ENCODE results near the gene PCBD1. TPM values are rescaled to one million over a fixed set of nuclear protein-coding genes. Genes with fewer than 3 reads are reported as not detected.

Gene PCBD1
- total and polyA plus RNA-seq, 3 donors from 2014 or later: 49.6 to 71.2 (median 61.9) TPM

DNA sequence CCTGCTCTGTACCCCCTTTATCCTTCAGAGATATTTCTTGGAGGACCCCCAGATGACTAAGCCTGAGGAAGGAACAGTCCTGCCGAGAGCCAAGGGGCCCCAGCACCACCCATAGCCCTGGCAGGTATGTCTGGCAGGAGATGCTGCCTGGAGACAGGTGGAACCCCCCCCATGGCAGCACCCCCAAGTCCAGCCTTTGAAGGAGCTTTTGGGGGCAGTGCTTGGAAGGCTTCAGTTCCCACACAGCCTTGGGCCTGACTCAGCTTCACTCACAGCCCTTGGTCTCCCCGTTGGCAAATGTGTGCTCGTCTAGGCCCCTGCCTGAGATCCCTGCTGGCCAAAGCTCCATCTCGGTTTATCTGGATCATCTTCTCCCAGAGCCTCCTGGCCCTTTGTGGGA lies 23.0 kb upstream of the PCBD1 start:
- TF ChIP-seq, protein P1, sequence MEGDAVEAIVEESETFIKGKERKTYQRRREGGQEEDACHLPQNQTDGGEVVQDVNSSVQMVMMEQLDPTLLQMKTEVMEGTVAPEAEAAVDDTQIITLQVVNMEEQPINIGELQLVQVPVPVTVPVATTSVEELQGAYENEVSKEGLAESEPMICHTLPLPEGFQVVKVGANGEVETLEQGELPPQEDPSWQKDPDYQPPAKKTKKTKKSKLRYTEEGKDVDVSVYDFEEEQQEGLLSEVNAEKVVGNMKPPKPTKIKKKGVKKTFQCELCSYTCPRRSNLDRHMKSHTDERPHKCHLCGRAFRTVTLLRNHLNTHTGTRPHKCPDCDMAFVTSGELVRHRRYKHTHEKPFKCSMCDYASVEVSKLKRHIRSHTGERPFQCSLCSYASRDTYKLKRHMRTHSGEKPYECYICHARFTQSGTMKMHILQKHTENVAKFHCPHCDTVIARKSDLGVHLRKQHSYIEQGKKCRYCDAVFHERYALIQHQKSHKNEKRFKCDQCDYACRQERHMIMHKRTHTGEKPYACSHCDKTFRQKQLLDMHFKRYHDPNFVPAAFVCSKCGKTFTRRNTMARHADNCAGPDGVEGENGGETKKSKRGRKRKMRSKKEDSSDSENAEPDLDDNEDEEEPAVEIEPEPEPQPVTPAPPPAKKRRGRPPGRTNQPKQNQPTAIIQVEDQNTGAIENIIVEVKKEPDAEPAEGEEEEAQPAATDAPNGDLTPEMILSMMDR (IDR thresholded peaks at IDR 0.05): no peak
- TF ChIP-seq POLR2A (IDR thresholded peaks at IDR 0.05): no peak
- H3K9me3 ChIP-seq: no peaks in the 10 kb centered on the region
- WGBS, 2 donors: 90 to 100% methylated on average over 3 to 4 of the region's 4 CpGs
- H3K27ac ChIP-seq: no peak overlapping the region
- H3K27me3 ChIP-seq: no peaks in the 10 kb centered on the region
- no peaks in the 10 kb centered on the region for H3K4me1 ChIP-seq
- H3K4me3 ChIP-seq: no peak overlapping the region
- DNase-seq: no peak
- H3K36me3 ChIP-seq (ENCODE audit: low read depth, missing control alignments): no peaks in the 10 kb centered on the region
- intact Hi-C loops (cut with DNase I; ENCODE audit: low total_unique reads): no loop called here

DNA sequence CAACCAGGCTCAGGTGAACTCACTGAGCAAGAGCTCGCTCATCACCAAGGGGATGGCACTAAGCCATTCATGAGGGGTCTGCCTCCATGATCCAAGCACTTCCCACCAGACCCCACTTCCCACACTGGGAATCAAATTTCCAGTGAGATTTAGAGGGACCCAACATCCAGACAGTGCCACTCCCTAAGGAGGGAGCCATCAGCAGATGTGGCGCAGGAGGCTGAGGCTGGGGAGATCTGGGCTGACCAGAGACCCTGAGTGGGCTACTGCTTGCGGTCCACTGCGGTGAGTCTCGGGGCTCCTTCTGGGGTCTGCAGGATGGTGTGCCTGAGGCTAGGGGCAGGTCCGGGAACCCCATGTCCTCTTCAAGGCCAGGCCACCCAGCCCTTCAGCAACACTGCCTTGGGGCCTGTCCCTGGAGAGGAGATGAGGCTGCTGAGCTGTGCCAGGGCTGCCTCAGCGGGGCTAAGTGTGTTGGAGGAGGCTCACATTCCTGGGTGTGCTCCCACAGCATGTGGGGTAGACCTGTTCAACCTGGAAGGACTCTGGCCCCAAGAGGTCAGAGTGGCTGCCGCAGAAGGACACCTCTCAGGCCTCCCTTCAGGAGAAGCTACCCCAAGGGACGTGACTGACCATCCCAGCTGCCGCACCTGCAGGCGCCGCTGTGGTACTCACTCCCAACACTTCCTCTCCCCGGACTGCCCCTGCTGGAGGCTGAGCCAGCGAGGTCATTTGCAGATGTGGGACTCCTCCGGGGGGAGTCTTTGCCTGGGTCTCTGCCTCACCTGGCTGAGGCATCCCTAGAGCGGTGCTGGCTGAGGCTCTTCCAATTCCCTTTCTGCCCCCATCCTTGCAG lies 22.3 kb upstream of the PCBD1 start:
- Histone ChIP-seq H3K27ac (no peak overlapping the region), H3K36me3 (ENCODE audit: low read depth, missing control alignments) (no peaks in the 10 kb centered on the region), H3K4me1 (no peaks in the 10 kb centered on the region), H3K9me3 (no peaks in the 10 kb centered on the region), H3K27me3 (no peaks in the 10 kb centered on the region), H3K4me3 (no peak overlapping the region)
- intact Hi-C loops (cut with DNase I; ENCODE audit: low total_unique reads): no loop called here
- 90% methylated on average over 10 to 16 of the region's 16 CpGs for WGBS, 2 donors
- no peak for DNase-seq
- TF ChIP-seq, protein P1 (IDR thresholded peaks at IDR 0.05): no peak
- TF ChIP-seq POLR2A (IDR thresholded peaks at IDR 0.05): no peak

DNA sequence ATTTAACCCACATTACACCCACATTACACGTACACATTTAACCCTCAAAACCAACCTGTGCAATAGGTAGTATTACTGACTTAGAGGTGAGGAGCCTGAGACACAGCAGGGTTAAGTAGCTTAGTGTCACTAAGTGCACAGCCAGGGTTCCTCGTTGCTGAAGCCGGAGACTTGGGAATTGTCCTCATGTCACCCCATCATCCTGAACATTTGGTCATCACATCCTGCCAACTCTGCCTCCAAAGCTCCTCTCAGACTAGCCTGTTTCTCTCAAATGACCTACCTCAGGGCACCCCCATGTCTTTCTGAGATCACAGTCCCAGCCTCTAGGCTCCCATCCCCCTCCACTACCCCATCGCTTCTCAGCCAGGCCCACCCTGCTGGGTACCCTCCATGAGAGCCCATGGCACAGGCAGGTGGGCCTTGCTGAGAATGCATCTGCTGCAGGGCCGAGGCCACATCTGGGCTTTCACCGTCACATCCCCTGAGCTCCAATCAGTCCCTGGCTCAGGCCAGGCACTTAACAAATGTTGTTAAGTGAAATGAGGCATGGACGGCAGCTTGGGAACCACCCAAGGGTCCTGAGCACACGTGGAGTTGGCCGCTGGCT lies 21.1 kb upstream of the PCBD1 start:
- WGBS, 2 donors: 86 to 91% methylated on average over 7 to 9 of the region's 9 CpGs

DNA sequence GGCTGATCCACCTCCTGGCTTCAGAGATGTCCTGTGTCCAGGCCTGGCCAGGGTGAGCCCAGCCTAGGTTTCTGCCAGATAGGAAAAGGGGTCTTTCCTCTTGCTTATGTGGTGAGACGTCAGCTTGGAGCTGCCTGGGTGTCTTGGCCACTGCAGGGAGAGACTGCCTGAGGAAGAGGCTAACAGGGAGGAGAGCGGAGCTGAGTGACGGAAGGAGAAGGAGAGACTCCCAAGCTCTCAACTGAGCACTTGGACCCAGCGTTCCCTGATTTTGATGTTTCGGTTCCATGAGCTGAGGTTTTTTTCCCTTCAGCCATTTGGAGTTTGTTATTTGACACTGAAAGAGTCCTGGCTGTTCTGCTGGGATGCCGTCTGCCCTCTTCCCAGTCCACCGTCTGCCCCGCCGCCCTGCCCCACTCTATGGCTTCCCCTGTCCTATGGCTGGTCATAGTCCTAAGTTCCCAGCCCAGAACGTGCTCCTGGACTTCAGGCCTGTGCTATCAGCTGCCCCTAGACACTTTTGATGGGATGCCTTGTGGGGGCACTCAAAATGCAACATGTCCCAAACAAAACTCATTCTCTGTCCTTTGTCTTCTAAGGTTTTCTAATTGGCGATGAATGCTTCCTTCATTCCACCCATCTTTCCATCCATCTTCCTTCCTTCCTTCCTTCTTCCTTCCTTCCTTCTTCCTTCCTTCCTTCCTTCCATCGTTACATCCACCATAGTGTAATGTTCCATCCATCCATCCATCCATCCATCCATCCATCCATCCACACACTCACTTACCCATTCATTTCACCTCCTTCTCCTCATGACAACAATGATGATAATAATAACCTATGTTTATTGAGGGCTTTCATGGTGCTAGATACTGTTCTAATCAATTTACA lies 20.3 kb upstream of the PCBD1 start:
- TF ChIP-seq POLR2A (IDR thresholded peaks at IDR 0.05): no peak
- TF ChIP-seq, protein P1 (IDR thresholded peaks at IDR 0.05): no peak
- WGBS, 2 donors: 87 to 89% methylated on average over 12 of the region's 12 CpGs
- no peak overlapping the region for H3K27ac ChIP-seq
- no peaks in the 10 kb centered on the region for H3K36me3 ChIP-seq (ENCODE audit: low read depth, missing control alignments)
- no peaks in the 10 kb centered on the region for H3K27me3 ChIP-seq
- intact Hi-C loops (cut with DNase I; ENCODE audit: low total_unique reads): loop anchor here (10.0 kb wide), 1 partner anchor 376 kb away; no protein-coding TSS in a partner anchor
- H3K4me1 ChIP-seq: no peaks in the 10 kb centered on the region
- no peak overlapping the region for H3K4me3 ChIP-seq
- no peak for DNase-seq
- no peaks in the 10 kb centered on the region for H3K9me3 ChIP-seq

More for the DNA sequence above, 21.1 kb upstream of the PCBD1 start:
- no peaks in the 10 kb centered on the region for H3K36me3 ChIP-seq (ENCODE audit: low read depth, missing control alignments)
- DNase-seq: no peak
- H3K4me1 ChIP-seq: no peaks in the 10 kb centered on the region
- no peak for TF ChIP-seq POLR2A (IDR thresholded peaks at IDR 0.05)
- TF ChIP-seq, protein P1 (IDR thresholded peaks at IDR 0.05): no peak
- H3K4me3 ChIP-seq: no peak overlapping the region
- no peaks in the 10 kb centered on the region for H3K27me3 ChIP-seq
- intact Hi-C loops (cut with DNase I; ENCODE audit: low total_unique reads): loop anchor here (10.0 kb wide), 1 partner anchor 375 kb away; no protein-coding TSS in a partner anchor
- H3K27ac ChIP-seq: no peak overlapping the region
- no peaks in the 10 kb centered on the region for H3K9me3 ChIP-seq

Measured in testis (tissue), 3 donors.